Epithelial cell of umbilical artery (primary cell): ENCODE data around the gene UBE2E1. TPM values are rescaled to one million over a fixed set of nuclear protein-coding genes. Genes with fewer than 3 reads are reported as not detected.

Source experiments
- total RNA-seq: library from RNA; depleted of rRNA; stranded (reverse); fragments of >200 nt; gene quantifications from 2 replicates; pipeline ENCODE4 v1.2.3, GENCODE V29; 2014

Gene UBE2E1
- total RNA-seq, result 112 and 116 TPM in 2 replicates

GRCh38 chr3:23805633-23806533 lies at the start of gene UBE2E1:
Gene UBE2E1 (plus strand): TSS chr3:23805955. CDS start chr3:23807270, 1,315 bp downstream.

GRCh38 chr3:23916886-23917678 lies 111.3 kb downstream of the UBE2E1 start, which contains the start of the genes NKIRAS1 and RPL15:
Gene NKIRAS1 (minus strand): TSS chr3:23916990. CDS start chr3:23910904, 6,086 bp downstream.
Gene RPL15 (plus strand): TSS chr3:23917132. CDS start chr3:23917860, 728 bp downstream.

Other genes with a start within 250 kb of the UBE2E1 start
- 6.2 and 6.4 TPM in 2 replicates for gene NKIRAS1, start 111.0 kb downstream of the UBE2E1 start, total RNA-seq
- 1,392 and 3,365 TPM in 2 replicates for gene RPL15, start 111.2 kb downstream of the UBE2E1 start, total RNA-seq
- 20.7 and 21.8 TPM in 2 replicates for gene NR1D2, start 139.3 kb downstream of the UBE2E1 start, total RNA-seq